ENCODE measurements around the gene PTPRG. TPM values are rescaled to one million over a fixed set of nuclear protein-coding genes. Genes with fewer than 3 reads are reported as not detected.

Gene PTPRG
- total and polyA plus RNA-seq, 5 experiments from 2014 or later: not detected

DNA sequence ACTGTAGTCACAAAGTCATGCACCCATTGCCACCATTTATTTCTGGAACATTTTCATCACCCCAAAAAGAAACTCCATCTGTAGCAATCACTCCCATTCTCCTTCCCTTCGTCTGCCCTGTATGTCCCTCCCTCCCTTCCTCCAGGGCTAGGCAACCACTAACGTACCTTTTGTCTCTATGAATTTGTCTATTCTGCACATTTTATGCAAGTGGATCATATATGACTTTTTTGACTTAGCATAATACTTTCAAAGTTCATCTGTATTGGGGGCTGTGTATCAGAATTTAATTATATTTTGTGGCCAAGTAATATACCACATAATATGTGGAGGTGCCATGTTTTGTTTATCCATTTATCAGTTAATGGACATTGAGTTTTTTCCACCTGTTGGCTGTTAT is 610.4 kb downstream of the PTPRG start:
- H3K27ac Mint-ChIP-seq: no peak overlapping the region
- no peak for ATAC-seq
- no peaks in the 10 kb centered on the region for H3K36me3 Mint-ChIP-seq
- DNase-seq: no peak
- no peak overlapping the region for H3K4me3 Mint-ChIP-seq
- peaks cover 0 to 8% (median 3%) of the 10 kb centered on the region in 9 donors for H3K9me3 Mint-ChIP-seq
- H3K4me1 Mint-ChIP-seq: no peaks in the 10 kb centered on the region
- POLR2A ChIA-PET: no interaction called here
- peaks cover 4 to 37% (median 6%) of the 10 kb centered on the region in 5 donors for H3K27me3 Mint-ChIP-seq

DNA sequence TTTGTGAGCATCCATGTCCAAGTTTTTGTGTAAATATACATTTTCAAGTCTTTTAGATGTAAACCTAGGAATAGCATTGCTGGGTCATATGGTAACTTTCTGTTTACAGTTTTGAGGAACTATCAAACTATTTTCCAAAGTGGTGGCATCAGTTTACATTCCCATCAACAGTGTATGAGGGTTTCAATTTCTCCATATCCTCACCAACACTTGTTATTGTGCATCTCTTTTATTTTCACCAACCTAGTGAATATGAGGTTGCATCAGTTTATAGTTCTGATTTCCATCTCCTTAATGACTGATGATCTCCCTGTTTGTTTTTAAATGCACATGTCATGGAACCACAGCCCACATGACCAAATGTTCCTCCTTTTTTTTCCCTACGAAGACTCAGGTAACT is 610.8 kb downstream of the PTPRG start:
- peaks cover 0 to 8% (median 3%) of the 10 kb centered on the region in 9 donors for H3K9me3 Mint-ChIP-seq
- DNase-seq (no peak), ATAC-seq (no peak)
- H3K27me3 Mint-ChIP-seq: peaks cover 4 to 37% (median 6%) of the 10 kb centered on the region in 5 donors
- no peaks in the 10 kb centered on the region for H3K36me3 Mint-ChIP-seq
- H3K4me3 Mint-ChIP-seq: no peak overlapping the region
- no peak overlapping the region for H3K27ac Mint-ChIP-seq
- no peaks in the 10 kb centered on the region for H3K4me1 Mint-ChIP-seq
- POLR2A ChIA-PET: no interaction called here

DNA sequence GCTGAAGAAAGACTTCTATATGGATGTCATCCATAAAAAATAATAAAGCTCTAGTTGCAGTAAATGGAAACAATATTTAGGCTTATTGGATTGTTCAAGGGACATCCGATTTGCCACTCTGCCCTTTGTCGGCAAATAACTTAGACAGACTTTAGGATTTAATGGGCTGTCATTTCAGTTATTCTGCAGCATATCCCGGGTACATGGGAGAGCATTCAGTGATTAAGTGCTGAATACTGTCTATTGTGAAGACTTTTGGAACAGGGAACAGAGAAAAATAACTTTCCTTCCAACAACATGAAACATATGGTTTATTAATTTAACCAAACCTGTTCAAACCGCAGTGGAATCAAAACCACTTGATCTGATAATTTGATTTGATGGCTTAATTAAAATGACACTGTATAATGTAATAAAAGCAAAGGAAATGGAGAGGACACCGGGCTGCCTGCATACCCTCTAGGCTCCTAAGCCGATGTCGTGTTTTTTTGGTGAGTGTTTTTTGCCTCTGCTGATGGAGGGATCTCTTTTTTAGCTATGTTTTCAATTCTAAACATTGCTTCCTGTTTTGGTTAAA is 612.7 kb downstream of the PTPRG start:
- Mint-ChIP-seq H3K36me3 (no peaks in the 10 kb centered on the region), H3K9me3 (peaks cover 0 to 8% (median 3%) of the 10 kb centered on the region in 9 donors), H3K27ac (peak overlapping the region in 1 of 10 donors; percentile 43), H3K4me3 (no peak overlapping the region), H3K4me1 (no peaks in the 10 kb centered on the region), H3K27me3 (peaks cover 1 to 22% (median 6%) of the 10 kb centered on the region in 5 donors)
- DNase-seq: no peak
- POLR2A ChIA-PET: no interaction called here
- no peak for ATAC-seq

DNA sequence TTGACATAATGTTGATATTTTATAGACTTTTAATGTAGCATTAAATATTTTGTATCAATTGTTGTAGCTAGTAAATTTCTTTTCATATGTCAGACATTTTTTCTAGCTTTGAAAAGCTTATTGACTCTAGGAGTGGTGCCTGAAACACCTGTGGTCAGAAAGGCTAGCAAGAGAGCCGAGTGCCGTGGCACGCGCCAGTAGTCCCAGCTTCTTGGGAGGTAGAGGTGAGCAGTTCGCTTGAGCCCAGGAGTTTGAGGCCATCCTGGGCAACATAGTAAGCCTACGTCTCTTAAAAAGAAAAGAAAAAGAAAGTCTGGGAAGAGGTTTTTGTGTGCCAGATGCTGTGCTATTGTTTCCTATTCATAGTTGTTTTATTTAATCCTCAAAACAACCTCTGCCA is 613.8 kb downstream of the PTPRG start:
- POLR2A ChIA-PET: no interaction called here
- no peak for ATAC-seq
- peaks cover 1 to 12% (median 6%) of the 10 kb centered on the region in 5 donors for H3K27me3 Mint-ChIP-seq

DNA sequence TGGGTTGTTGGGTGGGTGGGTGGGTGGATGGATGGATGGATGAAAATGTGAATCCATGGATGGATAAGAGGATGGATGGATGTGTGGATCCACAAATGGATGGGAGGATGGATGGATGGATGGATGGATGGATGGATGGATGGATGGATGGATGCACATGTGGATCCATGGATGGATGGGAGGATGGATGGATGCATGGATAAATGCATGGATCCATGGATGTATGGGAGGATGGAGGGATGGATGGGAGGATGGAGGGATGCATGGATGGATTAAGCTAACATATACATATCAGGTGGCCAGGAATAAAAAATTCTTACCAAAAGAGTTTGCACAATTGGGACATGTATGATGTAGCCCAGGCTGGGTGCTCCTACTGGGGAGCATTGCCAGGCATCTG is 616.7 kb downstream of the PTPRG start:
- H3K4me1 Mint-ChIP-seq: no peaks in the 10 kb centered on the region
- DNase-seq: no peak
- ATAC-seq: no peak
- no peaks in the 10 kb centered on the region for H3K9me3 Mint-ChIP-seq
- H3K27me3 Mint-ChIP-seq: peaks cover 0 to 17% (median 4%) of the 10 kb centered on the region in 5 donors
- no peaks in the 10 kb centered on the region for H3K36me3 Mint-ChIP-seq
- POLR2A ChIA-PET: no interaction called here
- H3K4me3 Mint-ChIP-seq: no peak overlapping the region
- H3K27ac Mint-ChIP-seq: no peak overlapping the region

More for the DNA sequence above, 613.8 kb downstream of the PTPRG start:
- H3K27ac Mint-ChIP-seq: no peak overlapping the region
- H3K4me3 Mint-ChIP-seq: no peak overlapping the region
- H3K4me1 Mint-ChIP-seq: no peaks in the 10 kb centered on the region
- peaks cover 0 to 8% (median 3%) of the 10 kb centered on the region in 9 donors for H3K9me3 Mint-ChIP-seq
- no peak for DNase-seq
- H3K36me3 Mint-ChIP-seq: no peaks in the 10 kb centered on the region

DNA sequence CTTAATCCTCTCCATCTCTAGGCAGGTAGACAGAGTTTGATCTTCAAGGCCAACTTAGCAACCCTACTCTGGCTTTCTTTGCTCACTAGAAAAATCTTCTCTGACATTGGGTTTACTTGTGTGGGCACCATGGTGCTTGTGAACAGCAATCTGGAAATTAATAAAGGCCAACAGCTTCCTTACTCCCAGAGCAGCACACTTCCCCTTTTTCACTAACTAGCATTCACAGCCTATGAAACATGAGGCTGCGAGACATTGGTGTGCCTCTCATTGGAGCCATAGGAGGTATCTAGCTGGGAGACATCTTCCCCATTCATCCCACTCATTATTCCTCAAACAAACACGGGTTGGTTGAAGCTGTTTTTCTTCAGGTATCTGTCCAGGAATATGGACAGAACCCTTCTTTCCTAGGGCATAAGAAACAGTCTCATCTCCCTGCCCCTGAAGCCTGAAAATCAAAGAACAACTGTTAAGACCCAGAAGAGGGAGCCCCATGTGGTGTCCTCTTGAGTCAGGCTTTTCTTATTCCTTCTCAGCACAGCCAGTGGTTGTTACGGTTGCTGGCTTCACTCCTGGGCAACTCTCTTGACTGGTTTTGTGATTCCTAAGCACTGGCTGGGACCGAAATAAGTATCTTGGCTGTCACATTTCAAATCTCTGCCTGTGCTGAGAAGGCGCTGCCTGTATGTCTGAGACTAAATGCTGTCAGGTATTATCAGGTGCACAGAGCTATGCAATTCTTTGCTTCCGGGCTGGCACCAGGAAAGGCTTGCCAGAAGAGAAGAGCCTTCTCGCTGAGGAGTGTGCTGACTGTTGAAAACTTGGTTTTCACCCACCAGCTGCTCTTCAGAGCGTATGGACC is 617.6 kb downstream of the PTPRG start:
- DNase-seq: no peak
- H3K27me3 Mint-ChIP-seq: peaks cover 0 to 21% (median 4%) of the 10 kb centered on the region in 5 donors
- H3K36me3 Mint-ChIP-seq: no peaks in the 10 kb centered on the region
- no peak overlapping the region for H3K4me3 Mint-ChIP-seq
- POLR2A ChIA-PET: no interaction called here
- no peak overlapping the region for H3K27ac Mint-ChIP-seq
- no peaks in the 10 kb centered on the region for H3K4me1 Mint-ChIP-seq
- no peak for ATAC-seq
- H3K9me3 Mint-ChIP-seq: no peaks in the 10 kb centered on the region

DNA sequence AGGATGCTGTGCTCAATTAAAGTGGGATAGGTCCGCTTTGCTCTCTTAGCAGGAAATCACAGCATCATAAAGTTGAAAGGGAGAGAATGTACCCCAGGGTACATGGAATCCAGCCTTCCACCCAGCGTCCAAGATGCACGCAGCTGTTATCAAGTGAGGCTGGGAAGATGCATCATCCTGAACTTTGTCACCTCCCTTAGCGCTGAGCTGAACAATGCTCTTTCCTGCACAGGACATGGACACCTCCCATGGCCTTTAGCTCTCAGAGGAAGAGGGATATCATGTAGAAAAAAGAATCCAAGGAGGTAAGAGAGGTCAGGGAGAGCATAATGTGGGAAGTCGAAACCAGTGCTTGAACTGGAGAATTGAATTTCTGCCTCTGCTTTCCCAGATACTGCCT is 619.1 kb downstream of the PTPRG start:
- Mint-ChIP-seq H3K9me3 (no peaks in the 10 kb centered on the region), H3K27ac (no peak overlapping the region), H3K27me3 (peaks cover 0 to 27% (median 4%) of the 10 kb centered on the region in 5 donors), H3K4me1 (no peaks in the 10 kb centered on the region), H3K4me3 (no peak overlapping the region), H3K36me3 (no peaks in the 10 kb centered on the region)
- ATAC-seq: no peak
- POLR2A ChIA-PET: no interaction called here
- DNase-seq: no peak

DNA sequence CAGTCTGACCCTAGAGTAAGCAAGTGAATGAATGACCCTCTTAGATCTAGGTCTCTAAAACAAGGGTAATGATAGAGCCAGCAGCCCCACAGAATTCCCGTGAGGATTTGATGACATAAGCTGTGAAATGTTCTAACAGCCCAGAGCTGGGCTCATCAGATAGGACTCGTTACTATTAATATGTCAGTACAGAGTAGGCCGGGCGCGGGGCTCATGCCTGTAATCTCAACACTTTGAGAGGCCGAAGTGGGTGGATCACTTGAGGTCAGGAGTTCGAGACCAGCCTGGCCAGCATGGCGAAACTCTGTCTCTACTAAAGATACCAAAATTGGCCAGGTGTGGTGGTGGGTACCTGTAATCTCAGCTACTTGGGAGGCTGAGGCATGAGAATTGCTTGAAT is 621.7 kb downstream of the PTPRG start:
- ATAC-seq: no peak

DNA sequence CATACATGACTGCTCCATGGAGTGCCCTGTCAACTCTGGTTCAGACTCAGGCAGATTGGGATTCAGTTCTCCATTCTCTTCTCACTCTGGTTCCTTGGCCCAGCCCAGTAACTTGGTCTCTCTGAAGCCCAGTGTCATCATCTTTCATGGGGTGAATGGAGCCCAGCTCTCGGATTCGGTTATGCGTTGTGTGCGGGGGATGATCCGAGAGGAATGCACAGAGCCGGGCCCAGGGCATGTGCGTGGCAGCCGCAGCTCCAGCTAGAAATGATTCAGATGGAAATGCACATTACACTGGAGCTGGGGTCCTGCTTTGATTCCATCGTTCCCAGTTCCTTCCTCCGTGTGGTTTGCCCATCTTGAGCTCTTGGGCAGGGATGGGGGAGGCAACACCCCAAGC is 622.6 kb downstream of the PTPRG start:
- peaks cover 3 to 7% (median 4%) of the 10 kb centered on the region in 4 donors for H3K4me1 Mint-ChIP-seq
- H3K36me3 Mint-ChIP-seq: no peaks in the 10 kb centered on the region
- H3K4me3 Mint-ChIP-seq: no peak overlapping the region
- no peak overlapping the region for H3K27ac Mint-ChIP-seq
- no peak for ATAC-seq
- no peaks in the 10 kb centered on the region for H3K9me3 Mint-ChIP-seq
- peaks cover 0 to 30% (median 2%) of the 10 kb centered on the region in 5 donors for H3K27me3 Mint-ChIP-seq
- DNase-seq: no peak
- POLR2A ChIA-PET: no interaction called here

More for the DNA sequence above, 621.7 kb downstream of the PTPRG start:
- Mint-ChIP-seq H3K36me3 (no peaks in the 10 kb centered on the region), H3K27me3 (peaks cover 0 to 30% (median 2%) of the 10 kb centered on the region in 5 donors), H3K9me3 (no peaks in the 10 kb centered on the region), H3K4me1 (no peaks in the 10 kb centered on the region), H3K27ac (no peak overlapping the region), H3K4me3 (no peak overlapping the region)
- POLR2A ChIA-PET: no interaction called here
- no peak for DNase-seq

DNA sequence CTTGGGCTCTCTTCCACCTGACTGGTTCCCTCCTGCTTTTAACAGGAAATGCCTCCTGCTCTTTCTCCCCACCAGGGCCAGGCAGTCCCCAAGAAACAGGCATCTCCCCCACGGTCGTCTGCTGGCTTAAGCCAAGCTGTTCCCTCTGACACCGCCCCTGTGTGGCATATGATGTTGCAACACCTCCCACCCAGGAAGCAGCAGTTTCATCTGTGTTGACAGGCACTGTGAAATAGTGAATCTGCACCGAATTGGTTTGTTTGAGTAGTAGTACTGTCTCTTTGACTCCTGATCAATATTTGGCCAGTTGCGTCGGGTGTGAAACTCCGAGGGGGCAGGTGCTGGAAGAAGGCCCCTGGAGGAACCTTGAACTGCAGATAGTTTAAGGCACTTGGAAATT is 623.2 kb downstream of the PTPRG start:
- Mint-ChIP-seq H3K27ac (no peak overlapping the region), H3K4me3 (no peak overlapping the region), H3K27me3 (peaks cover 0 to 35% (median 3%) of the 10 kb centered on the region in 5 donors), H3K36me3 (no peaks in the 10 kb centered on the region), H3K9me3 (no peaks in the 10 kb centered on the region), H3K4me1 (peaks cover 3 to 12% (median 5%) of the 10 kb centered on the region in 4 donors)
- no peak for ATAC-seq
- POLR2A ChIA-PET: no interaction called here
- no peak for DNase-seq

DNA sequence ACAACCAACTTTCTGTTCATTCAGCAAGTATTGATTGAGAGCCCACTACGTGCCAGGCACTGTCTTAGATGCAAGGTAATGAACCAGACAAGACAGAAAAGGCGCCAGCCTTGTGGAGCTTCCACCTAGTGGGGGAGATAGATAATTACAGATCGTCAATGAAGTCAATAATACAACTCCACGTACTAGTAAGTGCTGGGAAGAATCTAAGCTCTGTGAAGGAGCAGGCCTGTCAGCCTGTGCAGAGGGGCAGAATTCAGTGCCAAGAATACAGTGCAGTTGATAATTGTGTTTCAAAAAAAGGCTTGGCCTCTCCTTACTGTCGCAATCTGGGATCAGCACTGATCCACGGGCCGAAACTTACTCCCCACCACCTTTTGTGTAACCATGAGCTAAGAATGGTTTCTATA is 625.7 kb downstream of the PTPRG start:
- peaks cover 0 to 43% (median 7%) of the 10 kb centered on the region in 5 donors for H3K27me3 Mint-ChIP-seq
- H3K27ac Mint-ChIP-seq: no peak overlapping the region
- DNase-seq (no peak), ATAC-seq (no peak)
- H3K36me3 Mint-ChIP-seq: no peaks in the 10 kb centered on the region
- POLR2A ChIA-PET: interaction anchor here (0.6 kb wide), 1 partner anchor 43 kb away, joined by 6 read pairs; no protein-coding TSS in a partner anchor
- peaks cover 3 to 12% (median 5%) of the 10 kb centered on the region in 4 donors for H3K4me1 Mint-ChIP-seq
- H3K4me3 Mint-ChIP-seq: no peak overlapping the region
- H3K9me3 Mint-ChIP-seq: no peaks in the 10 kb centered on the region

DNA sequence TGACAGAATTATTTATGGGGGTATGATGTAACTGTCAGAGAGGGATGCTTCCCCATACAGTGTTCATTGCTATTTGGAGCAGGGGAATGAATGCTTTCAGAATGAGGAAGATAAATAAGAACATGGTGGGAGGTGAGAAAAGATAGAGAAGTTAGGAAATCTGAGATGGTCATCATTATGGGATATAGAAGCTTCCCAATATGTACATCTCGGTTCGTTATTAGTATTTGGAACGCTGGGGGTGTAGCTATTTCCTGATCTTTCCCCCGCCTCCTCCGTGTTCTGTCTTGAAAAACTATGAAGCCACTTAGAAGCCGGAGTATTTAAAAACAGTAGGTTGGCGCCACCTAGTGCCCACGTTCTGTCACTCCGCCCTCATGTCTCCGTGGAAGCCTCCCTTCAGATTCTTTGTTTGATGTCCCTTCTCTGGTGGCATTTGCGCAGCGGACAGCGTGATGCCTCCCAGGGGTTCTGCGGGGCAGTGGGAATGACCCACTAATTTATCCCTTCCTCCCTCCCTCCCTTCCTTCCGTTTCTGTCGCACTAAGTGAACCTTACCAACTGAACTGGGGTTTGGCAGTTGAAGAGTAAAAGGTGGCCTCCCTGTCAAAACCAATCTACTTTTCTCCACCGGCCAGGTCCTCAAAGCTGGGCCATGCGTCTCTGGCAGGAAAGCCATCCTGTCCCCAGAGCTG is 627.5 kb downstream of the PTPRG start:
- Mint-ChIP-seq H3K27ac (peak overlapping the region in 1 of 10 donors; percentile 17), H3K4me1 (peaks cover 3 to 12% (median 5%) of the 10 kb centered on the region in 4 donors), H3K27me3 (peaks cover 0 to 39% (median 7%) of the 10 kb centered on the region in 5 donors), H3K4me3 (peak overlapping the region in 8 of 10 donors; percentile 3 to 63 (median 38)), H3K36me3 (no peaks in the 10 kb centered on the region), H3K9me3 (no peaks in the 10 kb centered on the region)
- ATAC-seq: peak; percentile 58 to 60
- DNase-seq: peak; percentile 34 to 77 (median 54)
- POLR2A ChIA-PET: interaction anchor here (0.6 kb wide), 1 partner anchor 1929 kb away, joined by 3 read pairs; no protein-coding TSS in a partner anchor

DNA sequence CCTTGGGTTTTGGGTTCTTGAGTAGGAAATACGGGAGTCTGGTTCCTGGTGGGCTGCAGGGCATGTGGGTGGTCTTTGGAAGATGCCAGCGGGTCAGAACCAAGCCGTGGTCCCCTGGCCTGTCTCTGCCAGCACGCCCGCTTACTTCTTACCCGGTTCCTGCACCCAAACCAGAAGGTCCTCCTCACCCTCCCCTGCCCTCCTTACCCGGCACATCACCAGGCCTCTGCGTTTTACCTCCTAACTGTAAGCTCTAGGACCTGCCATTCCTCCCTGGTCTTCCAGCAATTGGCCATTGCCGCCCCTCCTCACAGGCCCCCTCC is 628.0 kb downstream of the PTPRG start:
- Mint-ChIP-seq H3K9me3 (no peaks in the 10 kb centered on the region), H3K27me3 (peaks cover 0 to 34% (median 7%) of the 10 kb centered on the region in 5 donors), H3K36me3 (no peaks in the 10 kb centered on the region), H3K4me3 (no peak overlapping the region), H3K4me1 (peaks cover 3 to 12% (median 5%) of the 10 kb centered on the region in 4 donors), H3K27ac (no peak overlapping the region)
- ATAC-seq: no peak
- POLR2A ChIA-PET: no interaction called here
- DNase-seq: no peak
